ENCODE measurements around the gene ZNF579. TPM values are rescaled to one million over a fixed set of nuclear protein-coding genes. Genes with fewer than 3 reads are reported as not detected.

Gene ZNF579
- total and polyA plus RNA-seq, 4 donors, result 0.63 to 13.1 (median 12.7) TPM

DNA sequence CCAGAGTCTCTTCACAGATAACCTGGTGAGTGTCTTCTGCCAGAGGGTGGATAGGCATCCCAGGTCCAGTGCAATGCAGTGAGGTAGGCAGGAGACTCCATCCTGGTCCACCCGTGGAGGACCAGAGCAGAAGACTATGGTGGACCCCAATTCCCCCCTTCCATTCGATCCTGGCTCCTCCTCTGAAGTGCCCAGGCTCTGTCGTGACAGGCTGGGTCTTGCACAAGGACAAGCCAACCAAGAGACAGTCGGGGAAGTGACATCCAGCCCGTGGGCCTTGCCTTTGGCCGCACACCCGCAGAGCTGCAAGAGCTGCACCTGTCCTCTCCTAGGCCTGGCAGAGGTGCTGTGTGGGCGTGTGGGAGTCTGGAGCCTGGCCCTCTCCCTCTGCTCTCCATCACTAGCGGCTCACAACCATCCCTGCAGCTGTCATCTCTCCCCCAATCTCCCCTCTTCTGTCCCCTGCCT, 40.6 kb upstream of the ZNF579 start:
- Histone ChIP-seq H3K27me3 (ENCODE audit: control insufficient read depth in 1 of 2, insufficient read depth in 2 of 2, low read length in 1 of 2) (no peaks in the 10 kb centered on the region), H3K36me3 (ENCODE audit: control insufficient read depth in 1 of 2, insufficient read depth in 2 of 2, low read length in 1 of 2) (peaks cover 0 to 3% of the 10 kb centered on the region in 2 donors), H3K4me3 (ENCODE audit: low read length in 2 of 2) (no peak overlapping the region), H3K27ac (ENCODE audit: low read depth in 1 of 2, low read length in 2 of 2) (no peak overlapping the region), H3K9me3 (ENCODE audit: control insufficient read depth, low read length) (no peaks in the 10 kb centered on the region), H3K4me1 (ENCODE audit: control insufficient read depth in 1 of 2, insufficient read depth in 2 of 2, low read length in 2 of 2) (no peaks in the 10 kb centered on the region)
- WGBS, 2 donors, result 84 to 88% methylated on average over 9 of the region's 9 CpGs
- no peak for DNase-seq
- intact Hi-C loops (cut with DNase I), result no loop called here
- ATAC-seq (ENCODE audit: low FRiP score), result no peak

DNA sequence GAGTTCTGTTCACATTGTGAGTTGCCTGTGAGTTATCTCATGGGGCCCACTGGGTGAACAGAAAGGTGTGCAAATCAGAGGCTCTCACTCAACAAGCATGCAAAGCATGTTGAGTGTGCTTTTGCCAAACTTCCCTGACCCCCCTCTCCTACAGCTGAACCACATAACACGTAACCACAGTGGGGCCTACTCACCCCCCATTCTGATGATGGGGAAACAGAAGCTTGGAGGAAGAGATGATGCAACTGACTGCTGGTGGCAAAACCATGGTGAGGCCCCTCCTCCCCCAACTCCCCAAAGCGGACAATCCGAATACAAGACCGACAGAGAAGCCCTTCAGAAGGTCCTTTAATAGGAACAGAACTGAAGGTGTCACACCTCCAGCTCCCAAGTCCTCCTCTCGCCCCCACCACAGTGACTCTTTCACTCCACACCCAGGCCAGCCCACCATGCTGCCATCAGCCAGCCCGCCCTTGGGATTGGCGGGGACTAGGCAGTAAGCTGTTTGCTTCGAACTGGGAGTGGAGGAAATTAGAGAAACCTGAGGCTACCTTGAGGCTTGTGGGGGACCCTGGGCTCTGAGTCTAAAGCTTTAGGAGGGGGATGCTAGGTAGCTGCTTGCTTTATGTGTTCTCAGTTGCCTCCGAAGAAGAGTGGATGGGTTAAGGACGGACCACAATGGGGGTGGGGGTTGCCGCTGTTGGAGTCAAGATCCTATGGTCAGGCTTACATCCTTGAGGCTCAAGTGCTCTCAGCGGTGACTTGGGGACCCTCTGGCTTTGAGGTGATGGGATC, 40.0 kb upstream of the ZNF579 start:
- 90 to 93% methylated on average over 12 of the region's 12 CpGs for whole genome bisulfite sequencing, 2 donors
- ATAC-seq (ENCODE audit: low FRiP score) (no peak), DNase-seq (peak in 1 of 2 donors; percentile 45)
- intact Hi-C loops (cut with DNase I), result no loop called here
- H3K4me3 ChIP-seq (ENCODE audit: low read length in 2 of 2), result no peak overlapping the region
- no peak overlapping the region for H3K27ac ChIP-seq (ENCODE audit: low read depth in 1 of 2, low read length in 2 of 2)
- no peaks in the 10 kb centered on the region for H3K9me3 ChIP-seq (ENCODE audit: control insufficient read depth, low read length)
- no peaks in the 10 kb centered on the region for H3K27me3 ChIP-seq (ENCODE audit: control insufficient read depth in 1 of 2, insufficient read depth in 2 of 2, low read length in 1 of 2)
- H3K4me1 ChIP-seq (ENCODE audit: control insufficient read depth in 1 of 2, insufficient read depth in 2 of 2, low read length in 2 of 2), result no peaks in the 10 kb centered on the region
- H3K36me3 ChIP-seq (ENCODE audit: control insufficient read depth in 1 of 2, insufficient read depth in 2 of 2, low read length in 1 of 2), result peaks cover 0 to 4% of the 10 kb centered on the region in 2 donors

DNA sequence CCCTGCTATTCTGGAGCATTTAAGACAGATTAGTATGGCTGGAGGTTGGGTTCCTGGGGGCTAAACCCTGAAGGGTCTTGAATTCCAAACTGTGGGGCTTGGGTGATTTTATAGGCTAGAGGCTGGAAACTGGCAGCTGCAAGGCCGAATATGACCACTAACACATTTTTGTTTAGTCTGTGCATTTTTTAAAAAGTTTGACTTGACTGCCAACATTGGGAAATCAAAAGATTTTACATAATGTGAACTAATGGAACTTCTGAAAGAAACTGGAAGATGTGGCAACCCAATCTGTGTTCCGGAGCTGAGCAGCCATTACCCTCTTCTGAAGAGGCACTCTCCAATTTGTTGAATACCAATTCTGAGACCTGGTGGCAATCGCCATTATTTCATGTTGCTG, 38.6 kb upstream of the ZNF579 start:
- no peak overlapping the region for H3K4me3 ChIP-seq (ENCODE audit: low read length in 2 of 2)
- no peak for DNase-seq
- H3K36me3 ChIP-seq (ENCODE audit: control insufficient read depth in 1 of 2, insufficient read depth in 2 of 2, low read length in 1 of 2), result peaks cover 0 to 6% of the 10 kb centered on the region in 2 donors
- no peaks in the 10 kb centered on the region for H3K27me3 ChIP-seq (ENCODE audit: control insufficient read depth in 1 of 2, insufficient read depth in 2 of 2, low read length in 1 of 2)
- WGBS, 2 donors, result 67% methylated on average over 3 of the region's 3 CpGs
- intact Hi-C loops (cut with DNase I), result no loop called here
- no peak overlapping the region for H3K27ac ChIP-seq (ENCODE audit: low read depth in 1 of 2, low read length in 2 of 2)
- no peaks in the 10 kb centered on the region for H3K9me3 ChIP-seq (ENCODE audit: control insufficient read depth, low read length)
- no peaks in the 10 kb centered on the region for H3K4me1 ChIP-seq (ENCODE audit: control insufficient read depth in 1 of 2, insufficient read depth in 2 of 2, low read length in 2 of 2)
- ATAC-seq (ENCODE audit: low FRiP score), result no peak

DNA sequence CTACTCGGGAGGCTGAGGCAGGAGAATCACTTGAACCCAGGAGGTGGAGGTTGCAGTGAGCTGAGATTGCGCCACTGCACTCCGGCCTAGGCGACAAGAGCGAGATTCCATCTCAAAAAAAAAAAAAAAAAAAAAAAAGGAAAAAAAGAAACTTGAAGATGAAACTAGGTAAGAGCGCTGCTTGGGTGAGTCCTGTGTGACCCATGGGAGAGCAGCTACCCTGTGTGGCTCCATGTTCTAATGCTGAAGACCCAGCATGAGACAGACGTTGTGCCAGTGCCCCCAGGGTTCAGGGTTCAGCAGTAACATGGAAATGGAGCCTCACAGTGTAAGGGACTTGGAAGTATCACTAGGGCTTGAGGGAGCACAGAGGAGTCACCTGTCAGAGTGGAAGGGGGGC, 37.8 kb upstream of the ZNF579 start:
- ATAC-seq (ENCODE audit: low FRiP score), result no peak
- 89 to 92% methylated on average over 7 of the region's 7 CpGs for WGBS, 2 donors
- H3K4me1 ChIP-seq (ENCODE audit: control insufficient read depth in 1 of 2, insufficient read depth in 2 of 2, low read length in 2 of 2), result no peaks in the 10 kb centered on the region
- H3K27ac ChIP-seq (ENCODE audit: low read depth in 1 of 2, low read length in 2 of 2), result no peak overlapping the region
- H3K36me3 ChIP-seq (ENCODE audit: control insufficient read depth in 1 of 2, insufficient read depth in 2 of 2, low read length in 1 of 2), result peaks cover 0 to 6% of the 10 kb centered on the region in 2 donors
- no peak overlapping the region for H3K4me3 ChIP-seq (ENCODE audit: low read length in 2 of 2)
- intact Hi-C loops (cut with DNase I), result no loop called here
- no peaks in the 10 kb centered on the region for H3K9me3 ChIP-seq (ENCODE audit: control insufficient read depth, low read length)
- no peaks in the 10 kb centered on the region for H3K27me3 ChIP-seq (ENCODE audit: control insufficient read depth in 1 of 2, insufficient read depth in 2 of 2, low read length in 1 of 2)
- no peak for DNase-seq

DNA sequence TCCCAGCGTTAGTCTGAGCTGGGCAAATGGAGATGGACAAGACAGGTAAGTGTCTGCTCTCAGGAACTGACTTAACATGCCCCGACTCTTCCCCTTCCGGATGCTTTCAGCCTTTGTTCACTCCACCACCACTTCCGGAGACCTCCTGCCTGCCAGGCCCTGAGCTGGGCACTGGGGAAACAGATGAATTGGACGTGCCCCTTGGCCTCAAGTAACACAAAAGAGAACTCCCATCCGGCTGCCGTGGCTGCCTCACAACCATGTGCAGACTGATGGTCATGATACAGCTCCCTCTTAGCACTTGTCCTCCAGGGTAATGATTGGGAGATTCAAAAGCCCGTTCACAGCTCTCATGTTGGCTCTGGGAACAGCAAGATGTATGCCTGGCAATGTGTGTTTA, 36.8 kb upstream of the ZNF579 start:
- Histone ChIP-seq H3K4me3 (ENCODE audit: low read length in 2 of 2) (no peak overlapping the region), H3K4me1 (ENCODE audit: control insufficient read depth in 1 of 2, insufficient read depth in 2 of 2, low read length in 2 of 2) (no peaks in the 10 kb centered on the region), H3K27me3 (ENCODE audit: control insufficient read depth in 1 of 2, insufficient read depth in 2 of 2, low read length in 1 of 2) (no peaks in the 10 kb centered on the region), H3K27ac (ENCODE audit: low read depth in 1 of 2, low read length in 2 of 2) (no peak overlapping the region), H3K9me3 (ENCODE audit: control insufficient read depth, low read length) (no peaks in the 10 kb centered on the region), H3K36me3 (ENCODE audit: control insufficient read depth in 1 of 2, insufficient read depth in 2 of 2, low read length in 1 of 2) (peaks cover 0 to 6% of the 10 kb centered on the region in 2 donors)
- intact Hi-C loops (cut with DNase I), result no loop called here
- WGBS, 2 donors, result 85 to 88% methylated on average over 8 of the region's 8 CpGs
- ATAC-seq (ENCODE audit: low FRiP score) (no peak), DNase-seq (no peak)

DNA sequence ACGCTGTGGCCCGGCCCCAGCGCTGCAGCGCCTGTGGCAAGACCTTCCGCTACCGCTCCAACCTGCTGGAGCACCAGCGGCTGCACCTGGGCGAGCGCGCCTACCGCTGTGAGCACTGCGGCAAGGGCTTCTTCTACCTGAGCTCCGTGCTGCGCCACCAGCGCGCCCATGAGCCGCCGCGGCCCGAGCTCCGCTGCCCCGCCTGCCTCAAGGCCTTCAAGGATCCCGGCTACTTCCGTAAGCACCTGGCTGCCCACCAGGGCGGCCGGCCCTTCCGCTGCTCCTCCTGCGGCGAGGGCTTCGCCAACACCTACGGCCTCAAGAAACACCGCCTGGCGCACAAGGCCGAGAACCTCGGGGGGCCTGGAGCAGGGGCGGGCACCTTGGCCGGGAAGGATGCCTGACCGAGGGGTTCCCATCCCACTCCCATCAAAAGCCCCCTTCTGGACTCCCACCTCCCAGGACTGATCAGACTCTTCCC, 35.8 kb upstream of the ZNF579 start:
- ATAC-seq (ENCODE audit: low FRiP score) (no peak), DNase-seq (no peak)
- H3K9me3 ChIP-seq (ENCODE audit: control insufficient read depth, low read length), result no peaks in the 10 kb centered on the region
- WGBS, 2 donors, result 96 to 97% methylated on average over 38 of the region's 38 CpGs
- H3K4me1 ChIP-seq (ENCODE audit: control insufficient read depth in 1 of 2, insufficient read depth in 2 of 2, low read length in 2 of 2), result no peaks in the 10 kb centered on the region
- intact Hi-C loops (cut with DNase I), result no loop called here
- H3K4me3 ChIP-seq (ENCODE audit: low read length in 2 of 2), result no peak overlapping the region
- no peaks in the 10 kb centered on the region for H3K27me3 ChIP-seq (ENCODE audit: control insufficient read depth in 1 of 2, insufficient read depth in 2 of 2, low read length in 1 of 2)
- no peak overlapping the region for H3K27ac ChIP-seq (ENCODE audit: low read depth in 1 of 2, low read length in 2 of 2)
- peaks cover 0 to 6% of the 10 kb centered on the region in 2 donors for H3K36me3 ChIP-seq (ENCODE audit: control insufficient read depth in 1 of 2, insufficient read depth in 2 of 2, low read length in 1 of 2)

DNA sequence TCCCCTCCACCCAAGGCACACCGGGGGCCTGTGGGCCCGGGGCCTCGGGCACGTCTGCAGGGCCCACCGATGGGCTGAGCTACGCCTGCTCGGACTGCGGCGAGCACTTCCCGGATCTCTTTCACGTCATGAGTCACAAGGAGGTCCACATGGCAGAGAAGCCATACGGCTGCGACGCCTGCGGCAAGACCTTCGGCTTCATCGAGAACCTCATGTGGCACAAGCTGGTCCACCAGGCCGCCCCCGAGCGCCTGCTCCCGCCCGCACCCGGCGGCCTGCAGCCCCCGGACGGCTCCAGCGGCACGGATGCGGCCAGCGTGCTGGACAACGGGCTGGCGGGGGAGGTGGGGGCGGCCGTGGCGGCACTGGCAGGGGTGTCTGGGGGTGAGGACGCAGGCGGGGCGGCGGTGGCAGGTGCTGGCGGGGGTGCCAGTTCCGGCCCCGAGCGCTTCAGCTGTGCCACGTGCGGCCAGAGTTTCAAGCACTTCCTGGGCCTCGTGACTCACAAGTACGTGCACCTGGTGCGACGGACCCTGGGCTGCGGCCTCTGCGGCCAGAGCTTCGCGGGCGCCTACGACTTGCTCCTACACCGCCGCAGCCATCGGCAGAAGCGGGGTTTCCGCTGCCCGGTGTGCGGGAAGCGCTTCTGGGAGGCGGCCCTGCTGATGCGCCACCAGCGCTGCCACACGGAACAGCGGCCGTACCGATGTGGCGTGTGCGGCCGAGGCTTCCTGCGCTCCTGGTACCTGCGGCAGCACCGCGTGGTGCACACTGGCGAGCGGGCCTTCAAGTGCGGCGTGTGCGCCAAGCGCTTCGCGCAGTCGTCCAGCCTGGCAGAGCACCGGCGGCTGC, 35.1 kb upstream of the ZNF579 start:
- 97% methylated on average over 84 to 88 of the region's 88 CpGs for WGBS, 2 donors
- H3K27me3 ChIP-seq (ENCODE audit: control insufficient read depth in 1 of 2, insufficient read depth in 2 of 2, low read length in 1 of 2), result no peaks in the 10 kb centered on the region
- DNase-seq, result no peak
- H3K36me3 ChIP-seq (ENCODE audit: control insufficient read depth in 1 of 2, insufficient read depth in 2 of 2, low read length in 1 of 2), result peaks cover 0 to 6% of the 10 kb centered on the region in 2 donors
- no peaks in the 10 kb centered on the region for H3K4me1 ChIP-seq (ENCODE audit: control insufficient read depth in 1 of 2, insufficient read depth in 2 of 2, low read length in 2 of 2)
- intact Hi-C loops (cut with DNase I), result no loop called here
- ATAC-seq (ENCODE audit: low FRiP score), result no peak
- no peak overlapping the region for H3K4me3 ChIP-seq (ENCODE audit: low read length in 2 of 2)
- H3K9me3 ChIP-seq (ENCODE audit: control insufficient read depth, low read length), result no peaks in the 10 kb centered on the region
- no peak overlapping the region for H3K27ac ChIP-seq (ENCODE audit: low read depth in 1 of 2, low read length in 2 of 2)

DNA sequence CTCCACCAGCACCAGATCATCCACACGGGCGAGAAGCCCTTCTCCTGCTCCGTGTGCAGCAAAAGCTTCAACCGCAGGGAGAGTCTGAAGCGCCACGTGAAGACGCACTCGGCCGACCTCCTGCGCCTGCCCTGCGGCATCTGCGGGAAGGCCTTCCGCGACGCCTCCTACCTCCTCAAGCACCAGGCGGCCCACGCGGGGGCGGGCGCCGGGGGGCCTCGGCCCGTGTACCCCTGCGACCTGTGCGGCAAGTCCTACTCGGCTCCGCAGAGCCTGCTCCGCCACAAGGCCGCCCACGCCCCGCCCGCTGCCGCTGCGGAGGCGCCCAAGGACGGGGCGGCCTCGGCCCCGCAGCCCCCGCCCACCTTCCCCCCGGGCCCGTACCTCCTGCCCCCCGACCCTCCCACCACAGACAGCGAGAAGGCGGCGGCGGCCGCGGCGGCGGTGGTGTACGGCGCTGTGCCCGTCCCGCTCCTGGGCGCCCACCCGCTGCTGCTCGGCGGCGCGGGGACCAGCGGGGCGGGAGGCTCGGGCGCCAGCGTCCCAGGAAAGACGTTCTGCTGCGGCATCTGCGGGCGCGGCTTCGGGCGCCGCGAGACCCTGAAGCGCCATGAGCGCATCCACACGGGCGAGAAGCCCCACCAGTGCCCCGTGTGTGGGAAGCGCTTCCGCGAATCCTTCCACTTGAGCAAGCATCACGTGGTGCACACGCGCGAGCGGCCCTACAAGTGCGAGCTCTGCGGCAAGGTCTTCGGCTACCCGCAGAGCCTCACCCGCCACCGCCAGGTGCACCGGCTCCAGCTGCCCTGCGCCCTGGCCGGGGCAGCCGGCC, 34.3 kb upstream of the ZNF579 start:
- Histone ChIP-seq H3K27ac (ENCODE audit: low read depth in 1 of 2, low read length in 2 of 2) (no peak overlapping the region), H3K9me3 (ENCODE audit: control insufficient read depth, low read length) (no peaks in the 10 kb centered on the region), H3K36me3 (ENCODE audit: control insufficient read depth in 1 of 2, insufficient read depth in 2 of 2, low read length in 1 of 2) (peaks cover 0 to 6% of the 10 kb centered on the region in 2 donors), H3K4me3 (ENCODE audit: low read length in 2 of 2) (no peak overlapping the region), H3K27me3 (ENCODE audit: control insufficient read depth in 1 of 2, insufficient read depth in 2 of 2, low read length in 1 of 2) (no peaks in the 10 kb centered on the region), H3K4me1 (ENCODE audit: control insufficient read depth in 1 of 2, insufficient read depth in 2 of 2, low read length in 2 of 2) (no peaks in the 10 kb centered on the region)
- 97% methylated on average over 81 to 98 of the region's 98 CpGs for WGBS, 2 donors
- no peak for ATAC-seq (ENCODE audit: low FRiP score)
- intact Hi-C loops (cut with DNase I), result no loop called here
- DNase-seq, result no peak
